NCI-H1048 (cell line): ENCODE measurements around the gene ARHGDIG.

Experiments
- DNase-seq: peaks from one replicate; lab custom pipeline; 2025; lab: John Stamatoyannopoulos, UW

The ARHGDIG gene

GRCh38 chr16:281660-282255, 1.4 kb downstream of the ARHGDIG start:
- no peak for DNase-seq

GRCh38 chr16:282491-282890, 2.1 kb downstream of the ARHGDIG start:
- DNase-seq, result no peak

DNA sequence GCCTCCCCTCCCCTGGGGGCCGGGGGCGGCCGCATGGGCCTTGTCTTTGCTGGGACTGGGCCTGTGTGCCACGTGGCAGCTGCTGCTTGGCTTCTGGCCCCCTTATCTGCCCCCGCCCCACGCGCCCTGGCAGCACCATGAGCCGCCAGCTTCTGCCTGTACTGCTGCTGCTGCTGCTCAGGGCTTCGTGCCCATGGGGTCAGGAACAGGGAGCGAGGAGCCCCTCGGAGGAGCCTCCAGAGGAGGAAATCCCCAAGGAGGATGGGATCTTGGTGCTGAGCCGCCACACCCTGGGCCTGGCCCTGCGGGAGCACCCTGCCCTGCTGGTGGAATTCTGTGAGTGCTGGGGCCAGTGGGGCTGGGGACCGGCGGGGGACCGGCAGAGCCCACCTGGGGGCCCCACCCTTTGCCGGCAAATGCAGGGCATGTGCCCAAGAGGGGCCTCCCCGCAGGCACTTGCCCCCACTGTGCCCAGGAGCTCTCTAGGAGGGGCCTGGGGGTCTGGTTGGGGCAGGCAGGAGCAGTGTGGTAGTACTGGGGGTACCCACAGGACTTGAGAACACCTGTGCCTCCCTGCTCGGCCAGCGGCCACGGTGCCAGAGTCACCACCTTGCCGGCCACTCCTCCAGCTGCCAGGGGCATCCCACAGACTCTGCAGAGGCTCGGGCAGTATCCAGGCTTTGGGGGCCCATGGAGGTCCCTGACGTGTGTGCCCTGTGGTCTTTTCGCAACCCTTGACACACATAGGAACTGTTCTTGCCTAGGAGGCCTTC, 2.8 kb downstream of the ARHGDIG start, which contains the start of gene PDIA2:
TSS of gene PDIA2 (plus strand) at position 132 of the 773 bp plus-strand sequence. CDS start at position 138, 6 bp downstream.
- no peak for DNase-seq

- DNase-seq, result no peak
Measured at GRCh38 chr16:284204-285120, 4.1 kb downstream of the ARHGDIG start.

GRCh38 chr16:285146-286055, 5.0 kb downstream of the ARHGDIG start:
- no peak for DNase-seq

DNA sequence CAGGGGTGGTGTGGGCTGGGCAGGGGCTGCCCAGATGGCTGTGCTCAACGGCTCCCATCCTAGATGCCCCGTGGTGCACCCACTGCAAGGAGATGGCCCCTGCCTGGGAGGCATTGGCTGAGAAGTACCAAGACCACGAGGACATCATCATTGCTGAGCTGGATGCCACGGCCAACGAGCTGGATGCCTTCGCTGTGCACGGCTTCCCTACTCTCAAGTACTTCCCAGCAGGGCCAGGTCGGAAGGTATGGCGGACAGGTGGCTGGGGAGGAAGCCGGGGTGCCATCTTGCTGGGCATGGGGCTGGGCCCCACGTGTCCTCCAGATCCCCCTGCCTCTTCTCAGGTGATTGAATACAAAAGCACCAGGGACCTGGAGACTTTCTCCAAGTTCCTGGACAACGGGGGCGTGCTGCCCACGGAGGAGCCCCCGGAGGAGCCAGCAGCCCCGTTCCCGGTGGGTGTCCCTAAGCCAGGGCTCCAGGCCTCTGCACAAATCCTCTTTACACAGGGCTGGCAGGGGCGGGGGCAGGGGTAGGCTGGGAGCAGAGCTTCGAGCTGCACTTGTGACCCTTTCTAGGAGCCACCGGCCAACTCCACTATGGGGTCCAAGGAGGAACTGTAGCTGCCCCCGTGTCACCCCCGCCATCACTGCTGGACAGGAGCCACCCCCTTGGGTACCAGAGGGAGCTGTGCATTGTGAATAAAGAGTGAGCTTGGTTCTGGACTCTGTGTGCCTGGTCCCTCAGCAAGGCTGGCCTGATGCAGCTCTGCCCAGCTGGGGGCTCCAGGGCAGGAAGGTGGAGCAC, 6.3 kb downstream of the ARHGDIG start:
- no peak for DNase-seq

DNA sequence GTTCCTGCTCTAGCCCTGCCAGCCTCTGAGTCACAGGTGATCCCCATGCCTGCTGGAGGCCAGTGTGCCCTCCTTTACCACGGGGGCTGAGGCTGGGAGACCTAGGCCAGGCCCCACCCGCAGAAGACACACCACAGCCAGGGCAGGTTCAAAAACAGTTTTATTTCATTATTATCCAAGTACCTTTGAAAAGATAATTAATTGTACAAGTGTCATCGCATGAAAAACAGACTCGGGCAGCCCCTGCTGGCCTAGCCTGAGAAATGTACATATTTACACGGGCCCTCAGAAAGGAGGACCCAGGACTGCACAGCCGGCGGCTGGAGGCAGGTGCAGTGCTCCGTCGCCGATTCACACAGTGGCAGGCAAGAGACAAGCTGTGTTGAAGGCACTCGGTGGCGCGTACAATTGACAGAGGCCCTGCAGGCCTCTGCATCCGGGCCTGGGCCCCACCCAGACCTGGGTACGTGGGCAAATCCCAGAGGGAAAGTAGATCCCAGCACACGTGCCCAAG, 7.0 kb downstream of the ARHGDIG start:
- DNase-seq, result no peak

GRCh38 chr16:287981-288920, 7.9 kb downstream of the ARHGDIG start:
- DNase-seq, result no peak

GRCh38 chr16:289395-289997, 9.1 kb downstream of the ARHGDIG start:
- no peak for DNase-seq

DNA sequence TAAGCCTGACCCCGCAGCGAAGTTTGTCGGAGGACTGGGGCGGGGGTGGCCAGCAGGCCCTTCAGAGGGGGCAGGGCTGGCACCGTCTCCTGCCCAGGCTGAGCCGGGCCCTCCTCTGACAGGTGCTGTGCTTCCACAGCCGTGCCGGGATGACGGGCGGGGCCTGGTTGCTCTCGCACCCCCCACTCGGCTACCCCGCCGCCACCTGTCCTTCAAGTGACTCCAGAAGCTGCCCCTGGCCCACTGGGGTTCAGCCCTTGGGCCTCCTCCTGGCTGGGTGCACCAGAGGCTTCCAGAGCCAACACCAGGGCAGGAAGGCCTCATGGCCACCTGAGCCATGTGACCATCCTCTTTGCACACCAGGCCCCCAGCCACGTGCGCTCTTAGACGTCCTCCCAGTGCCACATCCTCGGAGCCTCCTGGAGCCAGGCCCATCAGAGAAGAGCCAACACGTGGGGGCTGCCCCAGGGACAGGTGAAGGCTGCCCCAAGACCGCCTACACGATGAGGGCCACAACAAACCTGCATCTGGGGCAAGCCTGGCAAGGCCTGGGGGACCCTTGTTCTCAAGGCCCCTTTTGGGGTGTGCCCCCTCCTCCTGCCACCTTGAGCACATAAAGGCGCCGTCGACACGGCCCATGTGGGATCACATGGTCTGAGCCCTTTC, 9.8 kb downstream of the ARHGDIG start:
- no peak for DNase-seq

- DNase-seq, result no peak
Measured at GRCh38 chr16:290681-291405, 10.5 kb downstream of the ARHGDIG start.

GRCh38 chr16:291539-291938, 11.1 kb downstream of the ARHGDIG start:
- DNase-seq, result no peak

GRCh38 chr16:293043-293775, 12.8 kb downstream of the ARHGDIG start:
- DNase-seq, result no peak

DNA sequence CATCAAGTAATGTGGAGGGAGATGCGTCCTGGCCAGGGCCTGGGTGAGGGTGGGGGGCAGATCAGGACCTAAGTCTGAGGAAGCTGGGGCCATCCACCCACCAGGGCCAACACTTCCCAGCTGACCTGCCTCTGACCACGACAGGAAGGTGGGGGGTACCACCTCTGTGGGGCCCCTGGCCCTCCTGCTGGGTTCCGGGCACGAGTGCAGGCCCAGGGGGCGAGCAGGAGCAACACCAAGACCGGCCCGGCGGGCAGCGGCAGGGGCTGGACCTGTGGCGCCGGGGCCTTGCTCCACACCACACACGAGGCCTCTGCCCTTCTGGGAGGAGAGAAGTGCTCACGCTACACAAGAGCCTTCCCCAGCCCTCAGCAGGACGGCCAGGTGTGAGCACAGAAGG, 15.9 kb downstream of the ARHGDIG start:
- no peak for DNase-seq

- DNase-seq, result no peak
Measured at GRCh38 chr16:296806-297510, 16.6 kb downstream of the ARHGDIG start.

DNA sequence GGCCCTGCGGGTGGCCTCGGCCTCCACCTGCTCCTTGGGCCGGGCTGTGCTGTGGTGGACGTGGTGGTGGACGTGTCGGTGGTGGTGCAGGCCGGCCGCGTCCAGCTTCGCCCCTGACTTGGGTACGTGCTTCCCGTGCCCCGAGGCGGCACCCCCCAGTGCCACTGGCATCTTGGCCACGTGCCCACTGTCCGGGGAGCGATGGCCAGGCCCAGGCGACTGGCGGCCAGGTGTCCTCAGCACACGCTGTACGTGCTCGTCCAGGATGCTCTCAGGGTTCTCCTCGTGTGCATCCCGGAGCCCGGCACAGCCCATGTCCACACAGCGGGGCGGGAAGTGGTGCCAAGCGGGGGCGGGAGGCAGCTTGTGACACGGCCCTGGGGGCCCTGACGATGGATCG, 17.4 kb downstream of the ARHGDIG start:
- DNase-seq, result no peak
